GM18517 (cell line): ENCODE results near the gene EPHA8.

Experiments
- ATAC-seq: cut with Tn5 transposase; IDR thresholded peaks from one replicate; pipeline ENCODE4 v1.9.1; 2021; ENCODE audit warnings: mild to moderate bottlenecking, moderate library complexity; ENCODE audit not compliant: unreplicated experiment

The EPHA8 gene

GRCh38 chr1:22641247-22641646 is 78.0 kb downstream of the EPHA8 start:
- ATAC-seq = no peak

- no peak for ATAC-seq
Measured at GRCh38 chr1:22641906-22642636, 78.8 kb downstream of the EPHA8 start.

- ATAC-seq = no peak
Measured at GRCh38 chr1:22643381-22643780, 80.1 kb downstream of the EPHA8 start, which contains the start of gene C1QC. Gene C1QC, plus strand, starts transcription at chr1:22643633. Its CDS starts 391 bp downstream, at chr1:22644024.

- ATAC-seq = no peak
Measured at GRCh38 chr1:22643928-22644327, 80.6 kb downstream of the EPHA8 start.

GRCh38 chr1:22645931-22646330 is 82.6 kb downstream of the EPHA8 start:
- ATAC-seq = no peak

- no peak for ATAC-seq
Measured at GRCh38 chr1:22646384-22646783, 83.1 kb downstream of the EPHA8 start.

- ATAC-seq = no peak
Measured at GRCh38 chr1:22650089-22650693, 86.9 kb downstream of the EPHA8 start.

- ATAC-seq = no peak
Measured at GRCh38 chr1:22651941-22652856, 88.9 kb downstream of the EPHA8 start.

- no peak for ATAC-seq
Measured at GRCh38 chr1:22652881-22653316, 89.6 kb downstream of the EPHA8 start, which contains the start of gene C1QB. Gene C1QB, plus strand, starts transcription at chr1:22653236. Its CDS starts 6,227 bp downstream, at chr1:22659463.
